Stomach (tissue), 9 donors: Measurements from ENCODE around the gene E2F7. TPM values are rescaled to one million over a fixed set of nuclear protein-coding genes. Genes with fewer than 3 reads are reported as not detected.
A peak's percentile ranks its signal among the peaks of the same experiment; 100 is the strongest.

ENCODE experiments used
- DNase-seq, 2 donors: peaks; one replicate each; pipeline versions ENCODE4 v3.0.0 to v3.0.0-alpha.2; 2013 to 2019
- H3K27ac ChIP-seq, 5 donors: fragments of 200-600 bp in 4 of 5; sonication (generic) in 4 of 5; one replicate each; pipeline ENCODE4 v1.5.1; 2013 to 2019; ENCODE audit warnings: mild to moderate bottlenecking in 1 of 5, moderate library complexity in 1 of 5
- H3K27me3 ChIP-seq, 3 donors: fragments of 200-600 bp; sonication (generic); one replicate each; pipeline ENCODE4 v1.5.1; 2017 to 2019; ENCODE audit warnings: mixed run types in 1 of 3
- H3K36me3 ChIP-seq, 4 donors: fragments of 200-600 bp; sonication (generic); 1 replicate in 3 of 4; 2 replicates in 1 of 4; pipeline ENCODE4 v1.5.1; 2016 to 2019
- H3K4me1 ChIP-seq, 4 donors: fragments of 200-600 bp; sonication (generic); one replicate each; pipeline ENCODE4 v1.5.1; 2016 to 2019
- H3K4me3 ChIP-seq, 4 donors: fragments of 200-600 bp; sonication (generic) in 3 of 4; one replicate each; pipeline ENCODE4 v1.5.1; 2016 to 2019; ENCODE audit warnings: mild to moderate bottlenecking in 1 of 4
- H3K9me3 ChIP-seq, 4 donors: fragments of 200-600 bp; sonication (generic); one replicate each; pipeline ENCODE4 v1.5.1; 2016 to 2019
- EP300 ChIP-seq: sonication (generic); formaldehyde crosslinking; IDR thresholded peaks from one replicate; pipeline ENCODE4 v1.6.1; 2017; ENCODE audit warnings: antibody characterized with exemption
- POLR2A ChIP-seq, 4 donors: fragments of 450-650 bp; IDR thresholded peaks; one replicate each; pipeline ENCODE4 v1.6.1; 2016; ENCODE audit warnings: antibody characterized with exemption in 4 of 4, control low read depth in 2 of 4, mild to moderate bottlenecking in 1 of 4, moderate library complexity in 1 of 4
- POLR2AphosphoS5 ChIP-seq, 3 donors: sonication (generic); formaldehyde crosslinking; IDR thresholded peaks; one replicate each; pipeline ENCODE4 v1.6.1; 2016; ENCODE audit warnings: antibody characterized with exemption in 3 of 3
- WGBS, 5 donors: extraction: QIAGEN DNeasy Blood & Tissue Kit in 3 of 5; methylation state at CpG; one replicate each; pipeline versions ENCODE4 v1.1.5 to v1.1.7; 2013 to 2018; 5-methylcytosine and 5-hydroxymethylcytosine counted together
- intact Hi-C: fragments of 100-400 bp; cut with DNase I; formaldehyde crosslinking; loops from one replicate; pipeline ENCODE4 v1.15.1; 2023; ENCODE audit warnings: low total_unique reads
- polyA plus RNA-seq, 3 donors: library from polyadenylated mRNA; stranded (reverse); fragments of 200-250 nt; gene quantifications; one replicate each; pipeline ENCODE4 v1.2.3, GENCODE V29; 2013
- total RNA-seq, 5 donors: library from RNA; depleted of rRNA; stranded (reverse); fragments of >200 nt; gene quantifications; one replicate each; pipeline versions ENCODE4 v1.1.0 to v1.2.3, GENCODE V29; 2014 to 2016
- TF ChIP-seq, protein P1 (sequence below), 7 experiments: fragments of 450-650 bp in 4 of 7; fragments of 200-600 bp in 3 of 7; sonication (generic) in 3 of 7; IDR thresholded peaks; one replicate each; pipeline ENCODE4 v1.5.1; 2016 to 2019; ENCODE audit warnings: antibody characterized with exemption in 7 of 7, control low read depth in 2 of 7, mild to moderate bottlenecking in 1 of 7
- donor health status: healthy with polysubstance abuse.
- donor health status: Bipolar disorder and iron deficiency.
- donor health status: healthy.

E2F7 gene
- total and polyA plus RNA-seq, 8 donors, result 0.31 to 7.7 (median 0.75) TPM; not detected in 1

DNA sequence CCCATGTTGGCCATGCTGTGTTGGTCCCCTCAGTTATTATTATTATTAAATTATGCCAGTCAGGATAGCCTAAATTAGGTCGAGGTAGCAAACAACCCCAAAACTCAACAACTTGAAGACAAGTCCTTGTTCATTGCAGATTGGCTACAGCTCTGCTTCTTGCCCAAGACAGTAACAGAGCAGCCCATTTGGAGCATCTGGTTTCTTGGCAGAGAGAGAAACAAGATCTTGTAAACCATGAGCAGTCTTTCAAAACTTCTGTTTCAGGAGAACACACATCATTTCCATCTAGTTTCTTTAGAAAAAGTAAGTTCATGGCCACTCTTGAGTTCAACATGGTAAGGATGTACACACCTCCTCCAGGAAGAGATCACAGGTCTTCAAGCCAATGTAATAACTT lies 52.3 kb downstream of the E2F7 start:
- Histone ChIP-seq H3K27me3 (no peaks in the 10 kb centered on the region), H3K27ac (no peak overlapping the region), H3K4me1 (peaks cover 0 to 8% (median 6%) of the 10 kb centered on the region in 4 donors), H3K36me3 (no peaks in the 10 kb centered on the region), H3K4me3 (no peak overlapping the region), H3K9me3 (no peaks in the 10 kb centered on the region)
- TF ChIP-seq POLR2AphosphoS5 (IDR thresholded peaks at IDR 0.05) (no peak), EP300 (no peak), POLR2A (IDR thresholded peaks at IDR 0.05) (no peak)
- TF ChIP-seq, protein P1, sequence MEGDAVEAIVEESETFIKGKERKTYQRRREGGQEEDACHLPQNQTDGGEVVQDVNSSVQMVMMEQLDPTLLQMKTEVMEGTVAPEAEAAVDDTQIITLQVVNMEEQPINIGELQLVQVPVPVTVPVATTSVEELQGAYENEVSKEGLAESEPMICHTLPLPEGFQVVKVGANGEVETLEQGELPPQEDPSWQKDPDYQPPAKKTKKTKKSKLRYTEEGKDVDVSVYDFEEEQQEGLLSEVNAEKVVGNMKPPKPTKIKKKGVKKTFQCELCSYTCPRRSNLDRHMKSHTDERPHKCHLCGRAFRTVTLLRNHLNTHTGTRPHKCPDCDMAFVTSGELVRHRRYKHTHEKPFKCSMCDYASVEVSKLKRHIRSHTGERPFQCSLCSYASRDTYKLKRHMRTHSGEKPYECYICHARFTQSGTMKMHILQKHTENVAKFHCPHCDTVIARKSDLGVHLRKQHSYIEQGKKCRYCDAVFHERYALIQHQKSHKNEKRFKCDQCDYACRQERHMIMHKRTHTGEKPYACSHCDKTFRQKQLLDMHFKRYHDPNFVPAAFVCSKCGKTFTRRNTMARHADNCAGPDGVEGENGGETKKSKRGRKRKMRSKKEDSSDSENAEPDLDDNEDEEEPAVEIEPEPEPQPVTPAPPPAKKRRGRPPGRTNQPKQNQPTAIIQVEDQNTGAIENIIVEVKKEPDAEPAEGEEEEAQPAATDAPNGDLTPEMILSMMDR (IDR thresholded peaks at IDR 0.05), result no peak
- WGBS, 5 donors, result 61 to 82% (median 68%) methylated on average over 1 of the region's 1 CpG
- DNase-seq, result no peak
- intact Hi-C loops, result no loop called here

DNA sequence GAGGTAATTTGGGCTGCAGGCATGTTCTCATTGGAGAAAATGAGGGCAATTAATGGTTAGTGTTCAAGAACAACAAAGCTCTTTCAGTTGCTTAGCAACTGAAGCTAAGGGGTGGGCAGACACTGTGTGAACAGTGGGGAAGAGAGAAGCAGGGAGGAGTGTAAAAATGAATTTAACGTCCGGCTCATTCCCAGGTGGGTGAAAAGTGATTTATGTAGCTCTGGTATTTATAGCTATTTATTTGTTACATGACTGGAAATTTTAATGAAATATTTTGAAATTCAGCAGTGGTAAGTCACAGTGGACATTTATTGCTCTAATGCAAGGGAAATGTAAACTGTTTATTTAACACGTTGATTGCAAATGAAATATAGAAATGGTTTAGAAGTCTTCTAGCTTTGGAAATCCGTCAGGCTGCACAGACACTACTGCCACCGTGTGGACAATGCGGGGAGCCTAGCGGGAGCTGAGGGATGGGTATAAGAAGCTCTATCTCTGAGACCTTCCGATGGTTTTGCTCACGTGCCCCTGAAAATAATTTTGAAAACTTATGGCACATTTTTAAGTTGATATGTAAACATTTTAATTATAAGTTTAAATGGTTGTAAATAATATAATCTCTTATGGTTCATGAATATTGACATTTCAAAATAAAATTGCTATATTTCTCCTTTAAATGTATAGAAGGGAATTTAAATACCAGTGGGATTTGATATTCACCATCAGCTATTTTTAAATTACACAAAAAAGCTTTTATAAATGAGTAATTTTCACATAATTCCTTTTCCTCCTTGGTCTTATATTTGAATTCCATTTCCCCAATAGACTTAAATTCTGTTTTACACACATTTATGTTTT lies 54.4 kb downstream of the E2F7 start:
- intact Hi-C loops, result no loop called here
- peak; percentile 75 to 93 for DNase-seq
- no peak overlapping the region for H3K4me3 ChIP-seq
- TF ChIP-seq EP300 (no peak), POLR2AphosphoS5 (IDR thresholded peaks at IDR 0.05) (no peak)
- TF ChIP-seq, protein P1 (IDR thresholded peaks at IDR 0.05), result peak in 5 of 7 experiments; percentile 30 to 86 (median 82)
- no peaks in the 10 kb centered on the region for H3K9me3 ChIP-seq
- peaks cover 0 to 8% (median 6%) of the 10 kb centered on the region in 4 donors for H3K4me1 ChIP-seq
- H3K36me3 ChIP-seq, result no peaks in the 10 kb centered on the region
- no peaks in the 10 kb centered on the region for H3K27me3 ChIP-seq
- no peak overlapping the region for H3K27ac ChIP-seq
- 2 to 4% (median 2%) methylated on average over 9 of the region's 9 CpGs for WGBS, 5 donors

DNA sequence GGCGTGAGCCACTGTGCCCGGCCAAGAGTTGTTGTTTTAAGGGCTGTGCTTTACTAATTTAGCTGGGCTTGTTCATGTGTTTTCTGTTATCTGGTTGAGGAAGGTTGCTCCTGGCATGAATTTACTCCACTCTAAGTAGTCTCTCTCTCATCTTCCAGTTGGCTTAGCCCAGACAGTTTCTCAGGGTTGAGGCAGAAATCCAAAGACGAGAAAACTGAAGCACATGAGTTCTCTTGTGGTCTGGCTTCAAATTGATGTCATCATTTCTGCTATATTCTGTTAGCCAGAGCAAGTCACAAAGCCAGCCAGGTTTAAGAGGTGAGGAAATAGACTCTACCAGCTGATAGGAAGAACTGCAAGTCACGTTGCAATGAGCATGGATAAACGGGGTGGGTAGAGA lies 57.9 kb downstream of the E2F7 start:
- peaks cover 0 to 8% (median 6%) of the 10 kb centered on the region in 4 donors for H3K4me1 ChIP-seq
- 85 to 91% (median 86%) methylated on average over 5 of the region's 5 CpGs for WGBS, 5 donors
- no peak for TF ChIP-seq POLR2A (IDR thresholded peaks at IDR 0.05)
- TF ChIP-seq, protein P1 (IDR thresholded peaks at IDR 0.05), result no peak
- no peak for TF ChIP-seq POLR2AphosphoS5 (IDR thresholded peaks at IDR 0.05)
- no peak for TF ChIP-seq EP300
- H3K4me3 ChIP-seq, result no peak overlapping the region
- DNase-seq, result no peak
- no peaks in the 10 kb centered on the region for H3K36me3 ChIP-seq
- intact Hi-C loops, result loop anchor here (10.0 kb wide), 1 partner anchor 393 kb away; no protein-coding TSS in a partner anchor
- H3K9me3 ChIP-seq, result no peaks in the 10 kb centered on the region
- no peak overlapping the region for H3K27ac ChIP-seq
- no peaks in the 10 kb centered on the region for H3K27me3 ChIP-seq

DNA sequence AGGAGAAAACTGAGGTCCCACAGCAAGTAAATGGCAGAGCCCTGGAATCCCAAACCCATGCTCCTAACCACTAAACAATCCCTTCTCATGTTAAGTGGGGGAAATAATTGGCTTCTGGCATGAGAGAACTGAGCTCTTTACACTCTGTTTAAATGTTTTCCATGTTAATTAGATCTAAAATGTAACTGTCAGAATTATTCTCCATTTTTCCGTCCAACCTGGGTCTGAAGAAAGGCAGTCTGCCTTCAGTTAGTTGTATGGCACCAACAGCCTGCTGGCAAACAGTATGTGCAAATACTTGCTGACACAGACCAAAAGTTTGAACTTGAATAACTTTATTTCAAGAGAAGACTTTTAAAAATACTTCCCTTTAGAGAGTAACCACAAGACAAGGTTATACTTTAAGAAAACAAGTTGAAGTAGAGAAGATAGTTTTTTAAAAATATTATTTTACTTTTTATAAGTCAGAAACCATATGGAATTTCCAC lies 59.7 kb downstream of the E2F7 start:
- Histone ChIP-seq H3K4me3 (no peak overlapping the region), H3K9me3 (no peaks in the 10 kb centered on the region), H3K4me1 (peaks cover 0 to 4% (median 3%) of the 10 kb centered on the region in 4 donors), H3K36me3 (no peaks in the 10 kb centered on the region), H3K27ac (no peak overlapping the region), H3K27me3 (no peaks in the 10 kb centered on the region)
- 54 to 82% (median 79%) methylated on average over 1 of the region's 1 CpG for WGBS, 5 donors
- DNase-seq, result no peak
- TF ChIP-seq POLR2AphosphoS5 (IDR thresholded peaks at IDR 0.05) (no peak), EP300 (no peak), POLR2A (IDR thresholded peaks at IDR 0.05) (no peak)
- TF ChIP-seq, protein P1 (IDR thresholded peaks at IDR 0.05), result no peak
- intact Hi-C loops, result loop anchor here (10.0 kb wide), 1 partner anchor 391 kb away; no protein-coding TSS in a partner anchor
